ENCODE results near the gene ESRRG.

The ESRRG gene

DNA sequence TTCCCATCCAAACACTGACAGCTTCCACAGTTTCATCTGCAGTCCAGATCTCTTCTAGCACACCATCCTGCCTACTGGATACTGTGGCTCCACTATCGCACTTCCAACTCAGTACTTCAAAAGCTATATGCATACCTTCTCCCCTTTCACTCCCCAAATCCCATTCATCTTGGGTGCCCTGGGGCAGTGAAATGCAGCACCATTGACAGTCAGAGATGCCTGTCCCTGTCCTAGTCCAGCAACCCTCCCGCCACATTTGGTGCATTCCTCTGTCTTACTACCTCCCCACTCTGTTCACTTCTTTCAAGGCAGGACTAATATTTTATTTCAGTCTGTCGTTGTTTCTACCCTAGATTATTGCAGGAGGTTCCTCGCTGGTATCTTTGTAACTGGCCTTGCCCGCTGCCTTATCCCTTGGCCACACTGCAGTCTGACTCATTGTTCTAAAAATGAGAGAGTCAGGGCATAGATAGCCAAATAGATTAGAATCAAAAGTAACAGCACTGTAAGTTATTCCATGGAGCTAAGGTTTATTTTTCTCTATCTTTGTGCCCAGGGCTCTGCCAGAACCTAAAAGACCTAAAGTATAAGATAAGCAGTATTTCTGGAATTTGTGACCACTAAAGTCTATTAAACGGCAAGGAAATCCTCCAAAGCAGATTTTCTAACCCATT, 96.7 kb downstream of the ESRRG start:
- DNase-seq: no peak

DNA sequence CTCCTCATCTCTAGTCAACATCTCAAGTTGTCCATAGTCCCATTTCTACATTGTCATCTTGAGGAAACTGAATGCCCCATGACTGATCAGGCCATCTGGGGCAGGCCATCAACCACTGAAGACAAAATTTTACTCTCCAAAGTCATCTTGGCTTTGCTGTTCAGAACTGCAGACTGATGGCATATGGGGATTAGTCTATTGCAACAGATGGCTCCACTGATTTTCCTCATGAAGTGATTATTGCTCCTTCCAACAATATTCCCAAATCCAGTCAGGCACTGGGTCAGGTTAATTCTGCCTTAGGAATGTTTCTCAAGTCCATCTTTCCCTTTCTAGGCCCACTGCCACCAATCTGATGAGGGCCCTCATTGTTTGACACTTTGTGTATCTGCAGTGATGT, 101.7 kb downstream of the ESRRG start:
- no peak for DNase-seq

DNA sequence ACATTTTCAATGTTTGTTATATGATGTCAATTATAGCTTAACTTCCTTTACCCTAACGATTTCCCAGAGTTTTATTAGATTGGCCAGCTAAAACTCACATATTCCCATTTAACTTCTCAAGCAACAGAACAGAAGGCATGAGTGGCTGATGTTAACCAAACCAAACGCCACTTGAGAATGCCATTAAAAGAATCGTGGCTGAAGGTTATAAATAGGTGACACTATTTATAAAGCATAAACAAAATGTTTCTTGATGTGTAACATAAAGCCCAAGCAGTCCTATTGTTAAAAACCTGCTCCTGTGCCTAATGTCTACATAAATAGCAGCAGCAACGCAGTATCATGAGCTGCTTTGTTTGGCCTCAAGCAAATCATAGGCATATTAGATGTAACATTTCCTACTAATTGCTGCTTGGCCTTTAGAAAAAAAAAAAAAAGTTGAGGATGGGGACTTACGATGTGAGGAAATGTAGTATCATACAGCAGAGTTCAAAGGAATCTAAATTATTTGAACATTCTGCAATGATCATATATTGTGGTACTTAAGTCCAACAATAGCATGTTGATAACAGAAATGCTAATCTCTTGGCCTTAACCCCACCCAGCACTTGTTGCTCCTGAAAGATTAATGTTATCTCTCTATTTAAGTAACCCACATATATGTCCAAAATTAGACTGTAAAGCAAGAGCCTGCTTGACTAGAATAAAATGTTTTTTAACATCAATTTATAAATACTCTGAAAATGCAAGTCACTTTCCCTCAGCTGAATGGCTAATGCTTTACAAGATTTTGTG, 106.0 kb downstream of the ESRRG start:
- DNase-seq: no peak

DNA sequence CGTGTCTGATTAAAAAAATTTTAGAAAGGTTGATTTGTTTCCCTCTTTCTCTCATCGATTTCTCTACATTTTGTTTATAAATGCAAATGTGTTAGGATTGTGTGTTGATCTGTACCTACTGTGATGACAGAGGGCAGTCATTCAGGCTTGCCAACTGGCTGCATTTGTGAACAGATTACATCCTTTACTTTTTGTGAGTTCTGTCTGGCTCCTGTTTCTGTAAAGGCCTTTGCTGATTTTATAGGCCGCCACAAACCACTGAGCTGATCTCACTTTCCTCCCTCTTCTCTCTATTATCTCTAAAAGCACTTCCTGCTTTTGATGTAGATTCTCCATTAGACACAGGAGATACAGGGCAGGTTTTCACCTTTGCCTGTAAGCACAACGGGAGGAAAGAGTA, 106.8 kb downstream of the ESRRG start:
- DNase-seq: no peak

DNA sequence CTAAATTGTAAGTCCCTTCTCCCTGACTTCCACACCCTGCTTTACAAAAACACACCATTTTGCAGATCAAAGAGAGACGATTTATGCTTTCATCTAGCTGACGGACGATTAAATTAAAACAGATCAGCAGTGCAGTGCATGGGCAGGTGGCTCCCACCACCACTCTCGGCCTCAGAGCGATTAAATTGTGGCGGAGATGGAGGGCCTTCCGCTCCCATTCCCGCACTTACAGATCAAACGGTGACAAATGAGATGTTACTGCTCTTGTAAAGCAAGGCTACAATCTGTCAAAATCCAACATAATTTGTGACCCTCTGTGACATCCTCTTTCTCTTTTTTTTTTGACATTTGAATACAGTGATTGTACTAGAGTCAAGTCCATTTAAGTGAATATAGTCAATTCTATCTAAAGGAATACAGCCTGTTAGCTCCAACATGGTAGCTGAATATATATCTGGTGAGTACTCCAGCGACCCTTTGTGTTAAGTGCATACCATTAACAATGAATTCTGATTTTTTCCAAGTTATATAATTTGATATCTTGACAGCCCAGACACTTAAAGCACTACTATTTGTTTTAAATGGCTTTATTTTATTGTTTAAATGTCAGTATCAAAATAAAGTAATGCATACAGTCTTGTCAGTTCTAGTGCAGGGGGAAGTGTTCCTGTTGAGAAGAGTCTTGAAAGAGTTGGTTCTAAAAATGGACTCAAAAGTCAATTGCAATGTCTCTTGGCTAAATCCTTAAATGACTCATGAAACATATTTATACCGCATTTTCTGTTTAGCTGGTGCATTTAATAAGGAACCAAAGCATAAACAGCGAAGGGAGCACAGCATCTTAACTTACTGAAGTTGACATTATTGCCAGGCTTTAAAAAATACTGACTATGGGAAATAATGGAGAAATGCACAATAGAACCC, 109.0 kb downstream of the ESRRG start:
- DNase-seq: no peak

DNA sequence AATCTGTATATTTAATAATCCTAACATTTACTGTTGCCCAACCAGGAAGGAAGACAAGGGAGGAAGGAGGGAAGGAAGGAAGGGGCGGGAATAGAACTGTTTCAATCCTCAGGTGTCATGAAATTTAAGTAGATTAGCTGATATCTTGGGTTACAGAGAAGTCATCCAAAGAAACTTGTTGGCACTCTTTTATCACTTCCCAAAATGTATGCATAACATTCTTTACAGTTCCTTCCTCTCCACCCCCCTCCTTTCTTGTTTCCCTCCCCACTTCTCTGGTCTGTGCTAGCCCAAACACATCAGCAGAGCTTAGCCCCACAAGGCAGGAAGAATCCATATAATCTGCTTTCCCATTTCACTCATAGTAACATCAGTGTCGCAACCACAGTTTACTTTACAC, 110.9 kb downstream of the ESRRG start:
- DNase-seq: no peak

DNA sequence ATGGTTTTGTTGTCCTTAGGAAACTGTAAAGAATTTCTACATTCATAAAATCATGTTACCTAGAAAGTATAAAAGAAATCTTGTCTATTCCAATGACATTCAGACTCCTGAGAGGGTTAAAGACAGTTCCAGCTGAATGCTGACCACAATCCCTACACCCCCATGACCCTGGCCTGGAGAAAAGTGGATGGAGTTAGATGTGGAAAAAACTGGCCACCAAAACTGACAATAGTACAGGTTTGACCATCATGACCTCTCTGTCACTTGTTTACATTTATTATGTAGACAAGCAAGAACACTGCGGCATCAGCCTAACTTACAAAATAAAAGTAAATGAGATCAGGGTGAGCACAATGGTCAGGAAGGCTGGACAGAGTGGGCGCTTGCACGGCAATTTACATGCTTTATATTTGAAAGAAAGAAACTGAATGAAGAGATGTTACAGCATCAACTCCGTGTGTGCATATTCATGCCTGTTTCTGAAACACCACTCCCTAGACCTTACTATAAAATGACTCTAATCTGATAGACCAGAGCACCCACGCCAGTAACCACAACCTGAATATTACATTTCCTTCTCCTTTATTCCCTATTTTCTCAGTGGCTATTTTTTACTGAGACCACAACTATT, 116.0 kb downstream of the ESRRG start:
- DNase-seq: no peak

DNA sequence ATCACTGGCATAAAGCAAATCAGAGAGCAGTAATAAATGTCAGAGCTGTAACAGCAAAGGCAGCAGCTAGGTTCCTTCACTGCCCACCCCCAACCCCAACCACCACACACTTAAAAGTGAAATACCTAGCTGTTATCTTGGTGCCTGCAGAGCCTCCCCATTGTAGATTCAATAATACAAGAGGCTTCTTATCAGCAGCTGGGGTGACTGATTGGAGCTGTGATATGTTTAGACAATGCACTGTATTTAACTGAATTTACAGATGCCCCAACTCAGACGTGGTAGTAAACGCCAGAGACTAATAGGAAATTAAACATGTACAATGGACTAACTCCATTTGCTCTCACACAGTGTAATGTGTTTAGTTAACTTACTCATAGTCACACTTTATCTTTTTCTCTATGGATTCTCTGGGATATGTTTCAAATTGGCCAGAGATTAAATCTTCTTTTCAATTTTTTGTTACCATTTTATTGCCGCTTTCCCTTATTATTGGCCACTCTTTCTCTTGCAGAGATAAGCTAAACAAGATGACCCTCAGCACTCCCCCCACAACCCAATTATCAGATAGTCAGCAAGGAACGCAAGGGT, 117.1 kb downstream of the ESRRG start:
- no peak for DNase-seq

DNA sequence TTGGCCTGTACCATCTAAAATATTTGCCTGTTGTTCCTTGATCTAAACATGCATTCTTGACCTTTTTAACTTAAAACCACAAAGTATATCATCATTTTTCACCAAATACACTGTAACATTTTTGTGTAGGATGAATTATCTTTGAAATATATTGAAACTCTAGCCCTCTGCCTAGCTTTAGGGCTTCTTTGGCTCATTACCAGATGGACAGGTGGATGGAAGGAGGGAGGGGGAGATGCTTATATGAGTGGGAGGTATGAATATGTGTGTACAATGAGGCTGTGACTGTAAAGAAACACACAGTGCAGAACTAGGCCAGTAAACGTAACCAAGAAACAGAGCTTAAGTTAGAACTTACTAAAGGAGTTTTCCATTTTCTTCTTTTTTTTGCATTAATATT, 118.5 kb downstream of the ESRRG start:
- no peak for DNase-seq

DNA sequence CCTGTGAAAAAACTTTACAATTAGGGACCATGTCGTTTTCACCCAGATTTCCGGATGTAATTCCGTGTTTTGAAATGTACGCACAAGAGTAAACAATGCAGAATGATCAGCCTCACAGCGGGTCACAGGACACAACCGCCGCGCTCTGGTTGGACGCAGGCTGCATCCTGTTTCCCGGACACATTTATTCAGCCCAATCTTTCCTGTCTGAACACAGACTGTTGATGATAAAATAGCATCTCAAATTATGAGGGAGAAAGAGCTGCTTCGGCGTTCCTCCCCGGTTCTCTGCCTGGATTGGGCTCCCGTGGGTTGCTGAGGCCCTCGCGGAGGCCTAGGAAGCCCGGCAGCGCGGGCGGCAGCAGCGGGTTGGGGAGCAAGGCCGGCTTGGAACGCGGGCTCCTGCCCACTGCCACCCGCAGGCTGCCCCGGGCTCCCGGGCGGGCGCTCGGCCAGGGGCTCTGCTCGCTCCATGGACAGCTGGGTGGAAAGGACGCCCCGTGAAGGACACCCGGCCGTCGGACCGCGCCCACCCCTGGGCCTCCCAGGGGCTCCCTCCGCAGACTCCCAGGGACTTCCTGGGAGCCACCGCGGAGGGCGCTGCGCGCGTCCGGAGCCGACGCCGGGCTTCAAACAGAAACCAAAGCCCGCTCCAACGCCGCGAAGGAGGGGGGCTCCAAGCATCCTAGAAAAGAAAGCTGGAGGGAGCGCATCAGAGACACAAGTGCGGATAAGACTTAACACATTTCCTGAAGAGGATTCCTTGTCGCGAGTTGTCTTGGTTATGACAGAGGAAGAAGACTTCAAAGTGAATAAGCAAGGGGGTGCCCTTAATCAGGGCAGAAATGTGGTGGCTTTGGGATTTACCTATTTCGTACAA, 122.3 kb downstream of the ESRRG start:
- DNase-seq: peak in 1 of 2 donors; percentile 0

DNA sequence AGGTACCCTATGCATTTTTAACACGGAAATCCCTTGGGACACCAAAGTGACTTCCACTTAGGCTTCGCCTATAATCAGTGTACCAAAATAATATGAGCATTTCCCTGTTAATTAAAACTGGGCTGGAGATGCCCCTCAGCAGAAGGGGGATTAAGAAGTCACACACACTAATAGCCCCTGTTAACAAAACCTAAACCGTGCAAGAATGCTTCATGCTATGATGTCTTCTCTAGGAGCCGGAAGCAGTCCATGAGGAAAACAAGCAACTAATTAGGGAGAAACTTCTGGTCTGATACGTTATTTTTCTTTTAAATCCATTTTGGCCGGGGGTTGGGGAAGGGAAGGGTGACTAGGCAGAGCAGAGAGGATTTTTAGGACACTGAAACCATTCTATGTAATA, 123.4 kb downstream of the ESRRG start:
- DNase-seq: no peak

DNA sequence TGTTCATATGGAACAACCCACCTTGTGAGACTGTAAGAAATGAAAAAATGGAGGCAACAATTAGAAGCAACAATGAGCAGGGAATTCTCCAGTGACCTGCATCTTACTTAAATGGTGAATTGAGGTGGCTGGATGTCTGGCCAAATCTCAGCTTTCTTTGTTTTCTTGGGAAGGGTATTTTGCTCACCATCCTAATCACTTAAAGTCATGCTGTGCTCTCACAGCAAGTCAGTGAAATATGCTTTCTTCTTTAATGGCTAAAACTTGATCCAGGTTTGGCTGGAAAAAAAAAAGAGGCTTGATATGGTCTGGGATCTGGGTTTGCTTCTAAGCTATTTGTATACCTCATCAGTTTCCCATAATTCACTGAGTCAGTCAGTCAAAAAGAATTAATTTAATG, 124.8 kb downstream of the ESRRG start:
- no peak for DNase-seq

DNA sequence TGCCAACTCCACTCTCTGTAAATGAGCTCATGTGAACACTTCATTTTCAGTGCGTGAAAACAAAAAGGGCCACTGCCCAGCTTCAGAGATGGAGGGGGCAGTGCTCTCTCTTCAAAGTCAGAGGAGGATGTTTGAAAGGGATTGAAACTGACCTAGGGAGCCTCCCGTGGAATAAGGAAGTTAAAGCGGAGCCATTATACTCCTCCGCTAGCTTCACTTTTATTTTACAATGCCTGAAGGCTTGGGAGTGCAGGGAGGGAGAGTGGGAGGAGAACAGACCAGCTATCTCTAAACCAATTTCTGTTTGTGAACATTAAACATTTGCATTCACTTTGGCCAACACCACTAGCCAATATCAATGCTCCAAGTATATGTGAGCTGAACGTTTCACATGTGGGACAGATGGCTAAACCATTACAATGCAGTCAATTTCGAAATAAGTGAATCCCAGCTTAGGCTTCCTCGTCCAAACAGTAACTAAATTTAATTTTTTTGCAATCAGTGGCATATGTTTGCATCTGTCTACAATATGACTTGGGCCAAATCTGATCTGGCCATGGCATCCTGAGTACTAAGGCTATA, 126.9 kb downstream of the ESRRG start:
- no peak for DNase-seq

DNA sequence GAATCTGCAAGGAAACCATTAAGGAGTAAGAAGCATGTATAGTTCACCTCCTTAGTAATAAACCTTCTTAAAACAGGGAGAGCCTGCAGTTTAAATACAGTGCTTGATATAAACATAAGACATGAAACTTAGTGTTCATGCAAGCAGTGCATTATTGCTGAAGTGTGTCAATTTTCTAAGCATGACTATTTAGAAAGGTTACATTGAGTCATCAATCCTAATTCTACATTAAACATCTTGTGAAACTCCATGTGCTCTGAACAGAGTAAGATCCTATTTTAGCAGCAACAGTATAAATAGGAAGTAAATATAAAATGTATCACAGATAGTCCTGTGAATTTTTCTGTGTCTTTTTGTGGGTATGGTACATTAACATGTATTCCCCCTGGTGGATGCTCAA, 135.5 kb downstream of the ESRRG start:
- DNase-seq: no peak

DNA sequence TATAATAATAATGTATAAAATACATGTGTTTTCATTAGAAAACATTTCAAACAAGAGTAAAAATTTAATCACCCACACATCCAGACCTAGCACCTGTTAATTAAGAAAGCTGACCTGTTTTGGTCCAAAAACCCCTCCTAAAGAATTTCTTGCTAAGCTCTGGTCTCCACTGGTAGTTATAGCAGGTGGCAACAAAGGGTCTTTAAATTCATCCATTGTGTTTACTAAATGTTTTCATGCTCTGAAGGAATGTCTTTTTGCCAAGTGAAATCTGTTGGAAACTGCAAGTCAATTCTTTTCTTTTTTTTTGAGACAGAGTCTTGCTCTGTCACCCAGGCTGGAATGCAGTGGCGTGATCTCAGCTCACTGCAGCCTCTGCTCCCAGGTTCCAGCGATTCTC, 141.1 kb downstream of the ESRRG start:
- DNase-seq: no peak

DNA sequence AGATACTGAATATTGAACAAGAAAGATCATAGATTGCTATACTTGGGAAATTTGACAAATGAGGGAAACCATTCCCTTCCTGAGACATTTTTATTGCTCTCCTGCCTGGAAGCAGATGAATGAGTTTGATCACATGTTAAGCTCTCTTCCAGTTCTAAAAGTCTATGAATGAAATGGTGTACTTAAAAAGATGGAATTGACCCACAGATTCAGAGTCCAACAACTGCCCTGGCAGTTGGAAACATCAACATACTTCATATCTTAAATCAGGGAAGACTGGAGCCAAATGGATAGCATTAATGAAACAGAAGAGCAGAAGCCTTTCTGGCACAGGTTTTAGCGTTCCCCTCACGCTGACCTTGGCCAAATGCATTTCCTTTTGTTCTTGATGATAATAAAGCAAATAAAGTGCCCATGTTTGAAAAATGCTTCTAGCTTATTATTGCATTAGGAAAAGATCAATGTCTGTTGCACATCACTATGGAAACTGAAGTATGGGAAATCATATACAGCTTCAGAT, 142.6 kb downstream of the ESRRG start:
- no peak for DNase-seq

DNA sequence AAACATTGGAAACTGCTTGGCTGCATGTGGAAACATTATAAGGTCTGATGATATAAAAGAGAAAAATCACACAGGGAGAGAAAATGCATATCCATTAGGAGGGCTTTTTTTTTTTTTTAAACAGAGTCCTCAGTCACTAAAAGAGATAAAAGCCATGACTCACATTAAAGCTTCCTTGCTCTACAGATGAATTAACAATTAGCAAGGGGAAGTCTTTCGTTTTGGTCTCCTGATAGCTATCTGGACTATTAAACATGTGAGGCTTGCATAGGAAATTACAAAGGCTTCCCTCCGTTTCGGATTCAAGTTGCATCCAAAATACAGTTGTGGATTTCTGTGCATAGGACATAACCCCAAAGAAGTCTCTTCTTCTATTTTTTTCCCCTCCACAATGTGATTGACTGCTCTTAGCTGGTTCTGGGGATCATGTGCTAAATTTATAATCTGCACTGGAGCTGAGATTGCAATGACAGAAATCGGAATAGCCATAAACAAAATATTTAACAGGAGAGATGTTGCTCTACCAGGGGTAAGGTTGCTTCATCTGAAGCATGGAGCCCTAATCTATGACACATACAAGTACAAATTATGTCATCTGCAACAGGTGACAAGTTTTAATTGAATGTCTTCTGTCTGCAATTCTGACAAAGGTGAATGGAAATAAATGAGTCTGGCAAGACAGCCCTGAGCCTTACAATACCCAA, 146.8 kb downstream of the ESRRG start:
- DNase-seq: no peak

DNA sequence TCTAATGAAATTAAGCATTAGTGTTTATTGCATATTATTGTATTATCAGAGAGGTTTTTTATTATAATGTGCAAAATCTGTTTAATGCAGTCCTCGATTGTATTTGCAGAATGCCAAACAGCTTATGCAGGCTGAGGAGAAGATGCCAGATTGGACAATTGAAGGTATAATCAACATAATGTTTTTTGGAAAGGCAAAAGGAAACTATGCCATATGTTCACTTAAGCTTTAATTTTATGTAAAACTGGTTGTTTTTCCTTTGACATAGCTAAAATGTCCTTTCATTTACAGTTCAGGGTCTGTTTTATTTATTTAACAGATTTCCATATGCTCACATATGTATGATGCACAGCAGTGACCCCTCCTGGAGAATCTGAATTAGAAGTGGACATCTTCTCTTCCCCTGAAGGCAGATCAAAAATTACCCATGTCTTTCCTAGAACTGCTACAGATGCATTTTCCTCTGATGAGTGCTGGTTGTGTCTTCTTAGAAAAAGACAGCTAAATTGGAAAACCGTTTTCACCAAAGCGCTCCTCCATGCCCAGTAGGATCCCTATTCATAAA, 156.5 kb downstream of the ESRRG start:
- DNase-seq: no peak

DNA sequence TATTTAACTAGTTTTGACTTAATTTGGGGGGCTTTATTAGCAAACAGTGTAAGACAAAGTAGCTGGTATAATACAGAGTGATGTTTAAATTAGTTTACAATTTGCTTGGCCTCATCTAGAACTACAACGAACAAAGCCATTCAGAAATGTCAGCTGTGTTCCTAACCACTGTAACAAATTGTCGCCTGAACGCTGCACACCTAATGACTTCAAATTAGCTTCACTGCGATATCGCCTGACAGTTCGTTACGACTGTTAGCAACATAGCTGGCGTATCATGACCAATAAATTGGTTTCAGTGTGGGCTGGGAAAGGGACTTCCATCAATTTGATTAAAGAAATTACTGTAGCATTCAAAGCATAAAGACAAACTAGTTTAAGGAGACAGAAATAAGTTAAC, 160.1 kb downstream of the ESRRG start:
- DNase-seq: no peak

DNA sequence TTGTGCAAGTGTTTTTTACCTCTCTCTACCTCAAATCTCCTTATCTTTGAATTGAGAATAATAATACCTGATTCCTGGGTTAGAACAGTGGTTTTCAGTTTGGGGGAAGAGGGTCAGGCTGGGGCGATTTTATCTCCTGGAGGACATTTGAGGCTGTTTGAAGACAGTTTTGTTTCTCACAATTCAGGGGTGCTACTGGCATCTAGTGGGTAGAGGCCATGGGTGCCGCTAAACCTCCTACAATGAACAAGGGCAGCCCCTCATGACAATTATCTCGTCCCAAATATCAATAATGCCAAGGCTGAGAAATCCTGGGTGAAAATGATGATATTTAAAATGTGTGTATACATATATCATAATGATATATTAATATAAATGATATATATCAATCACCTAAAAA, 160.8 kb downstream of the ESRRG start:
- DNase-seq: no peak

Data from CD4-positive, alpha-beta T cell treated with Interleukin-1 beta for 1 hour (primary cell).